ENCODE measurements around the gene HDGF. TPM values are rescaled to one million over a fixed set of nuclear protein-coding genes. Genes with fewer than 3 reads are reported as not detected.
"Not testable (repeated sequence)": the region's sequence is repeated elsewhere in the genome, so short reads cannot be mapped to it uniquely, and the experiment has no call there.

The HDGF gene
- total RNA-seq, 6 experiments from 2014 or later = 229 to 324 (median 315) TPM

DNA sequence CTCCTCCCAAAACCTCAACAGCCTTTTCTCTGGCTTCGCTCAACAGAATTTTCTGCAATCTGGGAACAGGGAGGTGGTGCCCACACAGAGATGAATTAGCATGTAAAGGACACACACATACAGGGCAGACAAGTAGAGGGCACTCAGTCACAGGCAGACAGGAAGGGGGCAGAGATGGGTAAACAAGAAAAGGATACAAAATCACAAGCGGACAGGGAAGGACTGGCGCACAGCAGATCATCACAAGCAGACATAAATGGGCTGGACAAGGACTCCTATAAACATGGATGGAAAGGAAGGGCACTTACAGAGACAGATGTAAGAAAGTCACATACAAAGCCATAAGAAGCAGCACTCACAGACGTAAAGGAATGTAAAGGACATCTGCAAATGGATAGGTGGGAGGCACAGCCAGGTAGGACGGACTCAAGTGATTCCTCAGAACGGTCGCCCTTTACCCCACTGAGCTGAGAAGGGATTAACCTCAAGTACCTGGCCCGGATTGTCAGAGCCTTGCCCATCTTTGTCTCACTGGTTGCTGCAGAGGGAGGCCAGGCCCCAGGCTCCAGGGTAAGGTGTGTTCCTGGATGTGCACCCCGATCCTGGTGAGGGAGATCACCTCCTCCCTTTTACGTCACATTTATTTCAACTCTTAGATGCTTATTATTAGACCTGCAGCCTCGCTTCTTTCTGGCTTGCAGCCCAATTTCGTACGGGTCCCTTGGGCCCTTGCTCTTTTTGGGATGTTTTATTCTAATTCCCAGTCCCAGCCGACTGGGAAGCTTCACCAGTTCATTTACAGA, 15.0 kb upstream of the HDGF start:
- H3K4me3 Mint-ChIP-seq = no peak overlapping the region

DNA sequence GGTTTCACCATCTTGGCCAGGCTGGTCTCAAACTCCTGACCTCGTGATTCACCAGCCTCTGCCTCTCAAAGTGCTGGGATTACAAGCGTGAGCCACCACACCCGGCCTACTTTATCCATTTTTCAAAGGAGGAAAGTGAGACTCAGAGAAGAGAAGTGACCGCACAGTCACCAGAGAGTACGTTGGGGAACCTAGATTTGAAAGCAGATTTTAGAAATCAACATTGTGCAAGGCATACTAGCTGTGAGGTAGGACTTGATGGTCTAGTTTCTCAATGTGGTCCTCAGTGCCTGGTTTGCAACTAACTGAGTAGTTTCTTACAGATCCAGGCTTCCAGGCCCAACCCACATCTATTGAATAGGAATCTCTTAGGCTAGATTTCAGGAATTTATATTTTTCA, 14.2 kb upstream of the HDGF start:
- H3K9me3 Mint-ChIP-seq = no peaks in the 10 kb centered on the region
- H3K4me1 Mint-ChIP-seq (ENCODE audit: low read depth) = peaks cover 32% of the 10 kb centered on the region
- H3K27me3 Mint-ChIP-seq (ENCODE audit: insufficient read depth) = 0 out of 2 replicates have a peak, but pooled peaks cover 2% of the 10 kb centered on the region
- no peak overlapping the region for H3K27ac Mint-ChIP-seq
- peaks cover 13% of the 10 kb centered on the region for H3K36me3 Mint-ChIP-seq (ENCODE audit: low read depth)
- DNase-seq = no peak
- no peak overlapping the region; the same call in 1 of the 2 replicates for H3K4me3 Mint-ChIP-seq
- TF ChIP-seq, protein P1, sequence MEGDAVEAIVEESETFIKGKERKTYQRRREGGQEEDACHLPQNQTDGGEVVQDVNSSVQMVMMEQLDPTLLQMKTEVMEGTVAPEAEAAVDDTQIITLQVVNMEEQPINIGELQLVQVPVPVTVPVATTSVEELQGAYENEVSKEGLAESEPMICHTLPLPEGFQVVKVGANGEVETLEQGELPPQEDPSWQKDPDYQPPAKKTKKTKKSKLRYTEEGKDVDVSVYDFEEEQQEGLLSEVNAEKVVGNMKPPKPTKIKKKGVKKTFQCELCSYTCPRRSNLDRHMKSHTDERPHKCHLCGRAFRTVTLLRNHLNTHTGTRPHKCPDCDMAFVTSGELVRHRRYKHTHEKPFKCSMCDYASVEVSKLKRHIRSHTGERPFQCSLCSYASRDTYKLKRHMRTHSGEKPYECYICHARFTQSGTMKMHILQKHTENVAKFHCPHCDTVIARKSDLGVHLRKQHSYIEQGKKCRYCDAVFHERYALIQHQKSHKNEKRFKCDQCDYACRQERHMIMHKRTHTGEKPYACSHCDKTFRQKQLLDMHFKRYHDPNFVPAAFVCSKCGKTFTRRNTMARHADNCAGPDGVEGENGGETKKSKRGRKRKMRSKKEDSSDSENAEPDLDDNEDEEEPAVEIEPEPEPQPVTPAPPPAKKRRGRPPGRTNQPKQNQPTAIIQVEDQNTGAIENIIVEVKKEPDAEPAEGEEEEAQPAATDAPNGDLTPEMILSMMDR (IDR thresholded peaks at IDR 0.05) = no peak

More for the DNA sequence above, 15.0 kb upstream of the HDGF start:
- Mint-ChIP-seq H3K27me3 (ENCODE audit: insufficient read depth) (0 out of 2 replicates have a peak, but pooled peaks cover 2% of the 10 kb centered on the region), H3K36me3 (ENCODE audit: low read depth) (peaks cover 21% of the 10 kb centered on the region), H3K4me1 (ENCODE audit: low read depth) (peaks cover 41% of the 10 kb centered on the region), H3K9me3 (no peaks in the 10 kb centered on the region), H3K27ac (no peak overlapping the region)
- TF ChIP-seq, protein P1 (IDR thresholded peaks at IDR 0.05) = no peak
- no peak for DNase-seq

GRCh38 chr1:156765136-156765535, 13.7 kb upstream of the HDGF start:
- H3K9me3 Mint-ChIP-seq; H3K27ac Mint-ChIP-seq; H3K4me3 Mint-ChIP-seq; H3K27me3 Mint-ChIP-seq (ENCODE audit: insufficient read depth); DNase-seq: not testable (repeated sequence)
- H3K4me1 Mint-ChIP-seq (ENCODE audit: low read depth) = peaks cover 30% of the 10 kb centered on the region
- peaks cover 11% of the 10 kb centered on the region; the same call in 1 of the 2 replicates for H3K36me3 Mint-ChIP-seq (ENCODE audit: low read depth)

DNA sequence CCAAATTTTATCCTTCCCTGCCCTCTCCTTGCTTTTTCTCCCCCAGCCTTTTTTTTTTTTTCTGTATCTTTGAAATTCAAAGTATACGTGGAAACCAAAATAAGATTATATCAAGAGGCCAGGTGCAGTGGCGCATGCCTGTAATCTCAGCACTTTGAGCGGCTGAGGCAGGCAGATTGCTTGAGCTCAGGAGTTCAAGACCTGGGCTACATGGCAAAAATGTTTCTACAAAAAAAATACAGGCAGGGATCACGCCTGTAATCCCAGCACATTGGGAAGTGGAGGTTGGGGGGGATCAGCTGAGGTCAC, 9.3 kb upstream of the HDGF start:
- TF ChIP-seq, protein P1 (IDR thresholded peaks at IDR 0.05) = no peak
- peaks cover 9% of the 10 kb centered on the region for H3K4me1 Mint-ChIP-seq (ENCODE audit: low read depth)
- H3K9me3 Mint-ChIP-seq = no peaks in the 10 kb centered on the region
- no peak for DNase-seq
- H3K4me3 Mint-ChIP-seq = no peak overlapping the region
- no peaks in the 10 kb centered on the region for H3K27me3 Mint-ChIP-seq (ENCODE audit: insufficient read depth)
- no peak overlapping the region for H3K27ac Mint-ChIP-seq
- H3K36me3 Mint-ChIP-seq (ENCODE audit: low read depth) = no peaks in the 10 kb centered on the region

DNA sequence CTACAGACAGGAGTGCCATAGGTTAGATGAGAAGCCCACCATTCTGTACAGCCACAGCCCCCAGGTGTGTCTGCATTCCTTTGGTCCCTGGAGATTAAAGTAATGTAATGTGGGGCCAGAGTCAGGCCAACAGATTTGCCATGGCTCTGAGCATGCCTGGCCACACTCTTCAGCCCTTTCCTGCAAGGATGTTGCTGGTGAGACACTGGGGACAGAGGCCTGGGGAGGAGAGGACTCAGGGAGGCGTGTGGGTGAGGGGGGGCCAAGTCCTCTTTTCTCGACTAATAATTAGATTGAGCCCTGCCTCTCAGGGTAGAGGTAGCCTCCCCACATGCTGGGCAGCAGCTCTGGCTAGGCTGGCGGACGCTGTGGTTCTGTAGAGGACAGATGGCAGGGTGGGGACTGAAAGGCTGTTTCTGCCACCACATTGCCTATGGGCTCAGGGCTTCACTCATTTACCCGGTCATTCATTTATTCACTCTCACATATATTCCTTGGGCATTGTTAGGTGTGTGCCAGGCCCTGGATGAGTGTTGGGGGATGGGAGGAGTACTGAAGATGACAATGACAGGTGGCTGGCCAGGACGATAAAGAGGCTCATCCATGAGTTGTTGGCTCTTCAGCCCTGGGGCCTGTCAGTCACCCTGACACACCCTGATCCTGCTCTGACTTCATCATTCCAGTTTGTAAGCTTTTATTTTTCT, 8.8 kb upstream of the HDGF start:
- no peak overlapping the region for H3K4me3 Mint-ChIP-seq
- peaks cover 6% of the 10 kb centered on the region; the same call in 1 of the 2 replicates for H3K4me1 Mint-ChIP-seq (ENCODE audit: low read depth)
- no peak for DNase-seq
- H3K9me3 Mint-ChIP-seq = no peaks in the 10 kb centered on the region
- no peaks in the 10 kb centered on the region for H3K36me3 Mint-ChIP-seq (ENCODE audit: low read depth)
- no peak overlapping the region for H3K27ac Mint-ChIP-seq
- TF ChIP-seq, protein P1 (IDR thresholded peaks at IDR 0.05) = no peak
- H3K27me3 Mint-ChIP-seq (ENCODE audit: insufficient read depth) = no peaks in the 10 kb centered on the region

DNA sequence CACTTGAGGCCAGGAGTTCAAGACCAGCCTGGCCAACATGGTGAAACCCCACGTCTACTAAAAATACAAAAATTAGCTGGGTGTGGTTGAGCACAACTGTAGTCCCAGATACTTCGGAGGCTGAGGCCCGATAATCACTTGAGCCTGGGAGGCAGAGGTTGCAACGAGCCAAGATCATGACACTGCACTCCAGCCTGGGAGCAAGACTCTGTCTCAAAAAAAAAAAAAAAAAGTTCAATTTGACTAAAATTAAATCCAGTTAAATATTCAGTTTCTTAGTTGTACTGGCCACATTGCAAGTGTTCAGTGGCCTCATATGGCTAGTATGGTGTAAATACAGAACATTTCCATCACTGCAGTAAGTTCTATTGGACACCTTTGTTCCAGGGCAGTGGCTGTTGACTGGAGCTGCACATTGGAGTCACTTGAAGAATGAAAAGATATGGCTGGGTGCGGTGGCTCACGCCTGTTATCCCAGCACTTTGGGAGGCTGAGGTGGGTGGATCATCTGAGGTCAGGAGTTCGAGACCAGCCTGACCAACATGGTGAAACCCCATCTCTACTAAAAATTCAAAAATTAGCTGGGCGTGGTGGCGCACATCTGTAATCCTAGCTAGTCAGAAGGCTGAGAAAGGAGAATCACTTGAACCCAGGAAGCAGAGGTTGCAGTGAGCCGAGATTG, 6.2 kb upstream of the HDGF start:
- peaks cover 12% of the 10 kb centered on the region for H3K4me1 Mint-ChIP-seq (ENCODE audit: low read depth)
- not testable (repeated sequence) for H3K27ac Mint-ChIP-seq; H3K27me3 Mint-ChIP-seq (ENCODE audit: insufficient read depth); DNase-seq; H3K4me3 Mint-ChIP-seq; H3K36me3 Mint-ChIP-seq (ENCODE audit: low read depth); H3K9me3 Mint-ChIP-seq

All from HFFc6 (cell line).